ENCODE data around the gene EEF2.
"Not testable (repeated sequence)": the region's sequence is repeated elsewhere in the genome, so short reads cannot be mapped to it uniquely, and the experiment has no call there.

EEF2 gene

GRCh38 chr19:3944018-3944721, 41.1 kb downstream of the EEF2 start:
- no peak for DNase-seq (ENCODE audit: low read depth)

- DNase-seq (ENCODE audit: low read depth), result no peak
Observed at GRCh38 chr19:3942790-3943409, 42.4 kb downstream of the EEF2 start.

DNA sequence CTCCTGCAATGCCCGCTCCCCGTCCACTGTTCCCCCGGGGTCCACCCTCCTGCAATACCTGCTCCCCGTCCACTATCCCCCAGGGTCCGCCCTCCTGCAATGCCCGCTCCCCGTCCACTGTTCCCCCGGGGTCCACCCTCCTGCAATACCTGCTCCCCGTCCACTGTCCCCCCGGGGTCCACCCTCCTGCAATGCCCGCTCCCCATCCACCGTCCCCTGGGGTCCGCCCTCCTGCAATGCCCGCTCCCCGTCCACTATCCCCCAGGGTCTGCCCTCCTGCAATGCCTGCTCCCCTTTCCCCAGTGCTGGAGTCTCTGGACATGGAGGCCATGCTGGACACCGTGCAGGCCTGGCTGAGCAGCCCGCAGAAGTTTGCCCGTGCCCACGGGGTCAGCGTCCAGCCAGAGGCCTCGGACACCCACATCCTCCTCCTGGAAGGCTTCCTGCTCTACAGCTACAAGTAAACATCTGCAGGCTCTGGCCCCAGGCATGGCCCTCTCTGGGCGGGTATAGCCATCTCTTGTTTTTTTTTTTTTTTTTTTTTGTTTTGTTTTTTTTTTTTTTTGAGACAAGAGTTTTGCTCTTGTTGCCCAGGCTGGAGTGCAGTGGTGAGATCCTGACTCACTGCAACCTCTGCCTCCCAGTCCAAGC, 46.8 kb downstream of the EEF2 start:
- not testable (repeated sequence) for DNase-seq (ENCODE audit: low read depth)

GRCh38 chr19:3936506-3937442, 48.5 kb downstream of the EEF2 start:
- no peak for DNase-seq (ENCODE audit: low read depth)

- DNase-seq (ENCODE audit: low read depth), result no peak
Observed at GRCh38 chr19:3932931-3933810, 52.1 kb downstream of the EEF2 start, which contains the start of gene NMRK2. TSS of gene NMRK2 (plus strand) at chr19:3933069. CDS start at chr19:3933672, 603 bp downstream.

GRCh38 chr19:3931041-3931440, 54.2 kb downstream of the EEF2 start:
- DNase-seq (ENCODE audit: low read depth), result no peak
